Fibroblast of lung (primary cell): ENCODE data around the gene EEIG1. TPM values are rescaled to one million over a fixed set of nuclear protein-coding genes. Genes with fewer than 3 reads are reported as not detected.

Experiments
- DNase-seq, 2 donors: peaks; one replicate each; pipeline versions ENCODE4 v3.0.0 to v3.0.0-alpha.2; 2010; ENCODE audit warnings: low read depth in 2 of 2
- H2AFZ ChIP-seq: 2 replicates; pipeline ENCODE4 v1.5.1; 2012; ENCODE audit warnings: low read length, control low read depth, inconsistent platforms
- H3K27ac ChIP-seq: 2 replicates; pipeline ENCODE4 v1.5.1; 2011; ENCODE audit warnings: low read length, control low read depth; ENCODE audit not compliant: insufficient read depth
- H3K27me3 ChIP-seq: 2 replicates; pipeline ENCODE4 v1.5.1; 2011; ENCODE audit warnings: mild to moderate bottlenecking, low read length; ENCODE audit not compliant: control insufficient read depth, insufficient read depth
- H3K36me3 ChIP-seq: 2 replicates; pipeline ENCODE4 v1.5.1; 2011; ENCODE audit warnings: low read length; ENCODE audit not compliant: control insufficient read depth, insufficient read depth
- H3K4me1 ChIP-seq: 2 replicates; pipeline ENCODE4 v1.5.1; 2011; ENCODE audit warnings: low read length; ENCODE audit not compliant: control insufficient read depth, insufficient read depth; ENCODE audit errors: extremely low read depth
- H3K4me2 ChIP-seq: 2 replicates; pipeline ENCODE4 v1.5.1; 2011; ENCODE audit warnings: low read length, control low read depth; ENCODE audit not compliant: insufficient read depth; ENCODE audit errors: extremely low read depth
- H3K4me3 ChIP-seq, 4 experiments: fragments of 200-600 bp in 1 of 4; sonication (generic) in 1 of 4; replicated peaks in 1 of 4; 2 replicates each; pipeline ENCODE4 v1.5.1; 2011 to 2016; ENCODE audit warnings: low read length in 4 of 4, low read depth in 3 of 4, mild to moderate bottlenecking in 3 of 4, control low read depth in 2 of 4, inconsistent platforms in 1 of 4, mixed read lengths in 1 of 4; ENCODE audit not compliant: insufficient read depth in 1 of 4; ENCODE audit errors: control extremely low read depth in 1 of 4
- H3K79me2 ChIP-seq: 2 replicates; pipeline ENCODE4 v1.5.1; 2012; ENCODE audit warnings: mild to moderate bottlenecking, low read length, inconsistent platforms; ENCODE audit not compliant: control insufficient read depth, insufficient read depth
- H3K9ac ChIP-seq: 2 replicates; pipeline ENCODE4 v1.5.1; 2011; ENCODE audit warnings: mild to moderate bottlenecking, low read length, control low read depth; ENCODE audit not compliant: insufficient read depth
- H3K9me3 ChIP-seq: 2 replicates; pipeline ENCODE4 v1.5.1; 2012; ENCODE audit warnings: low read depth, low read length; ENCODE audit not compliant: control insufficient read depth, insufficient read depth
- H4K20me1 ChIP-seq: 2 replicates; pipeline ENCODE4 v1.5.1; 2011; ENCODE audit warnings: low read length; ENCODE audit not compliant: control insufficient read depth, insufficient read depth; ENCODE audit errors: extremely low read depth
- EZH2 ChIP-seq: IDR thresholded peaks from 2 replicates; pipeline ENCODE4 v1.5.1; 2012; ENCODE audit warnings: low read length, control low read depth, mild to moderate bottlenecking; ENCODE audit errors: missing control alignments
- polyA plus RNA-seq, 2 donors: library from polyadenylated mRNA; depleted of rRNA in 1 of 2; stranded (reverse) in 1 of 2; unstranded in 1 of 2; fragments of >200 nt; gene quantifications; 2 replicates each; pipeline ENCODE4 v1.2.1, GENCODE V29; 2011 to 2012; ENCODE audit warnings: missing spikeins in 1 of 2
- total RNA-seq: library from RNA; depleted of rRNA; stranded (reverse); fragments of >200 nt; gene quantifications from 2 replicates; pipeline ENCODE4 v1.2.1, GENCODE V29; 2014
- TF ChIP-seq, protein P1 (sequence below), 2 donors: IDR thresholded peaks in 1 of 2; conservative IDR thresholded peaks in 1 of 2; 1 replicate in 1 of 2; 2 replicates in 1 of 2; pipeline ENCODE4 v1.5.1; 2011 to 2012; ENCODE audit warnings: low read length in 2 of 2, control low read depth in 1 of 2, inconsistent platforms in 1 of 2, low read depth in 1 of 2, mild to moderate bottlenecking in 1 of 2

Gene EEIG1
- total and polyA plus RNA-seq, 2 donors (not counting 1 experiment from before 2014, with no cell fraction given): 12.8 to 13.2 TPM

DNA sequence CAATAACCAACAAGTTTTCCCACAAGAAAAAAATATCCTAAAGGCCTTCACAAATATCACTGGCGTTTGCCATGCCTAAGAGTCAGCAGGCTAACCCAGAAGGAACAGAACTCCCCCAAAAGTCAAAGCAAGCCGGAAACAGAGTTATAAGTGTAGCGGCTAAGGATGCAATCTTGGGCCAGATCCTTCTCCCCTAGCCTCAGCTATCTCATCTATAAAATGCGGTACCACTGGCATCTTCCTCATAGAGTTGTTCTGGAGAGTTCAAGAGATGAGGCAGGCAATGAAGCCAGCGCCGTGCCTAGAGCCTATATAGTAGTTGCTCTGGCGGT lies 43.8 kb downstream of the EEIG1 start:
- no peaks in the 10 kb centered on the region for H3K27me3 ChIP-seq
- H3K27ac ChIP-seq: peak overlapping the region; percentile 74
- H2AFZ ChIP-seq: peak overlapping the region; percentile 3
- peak overlapping the region; percentile 95 for H3K4me2 ChIP-seq
- H3K9ac ChIP-seq: peak overlapping the region; percentile 69
- no peak for DNase-seq
- peaks cover 30% of the 10 kb centered on the region for H3K79me2 ChIP-seq
- H3K36me3 ChIP-seq: peaks cover 5% of the 10 kb centered on the region
- no peaks in the 10 kb centered on the region for H4K20me1 ChIP-seq
- TF ChIP-seq, protein P1, sequence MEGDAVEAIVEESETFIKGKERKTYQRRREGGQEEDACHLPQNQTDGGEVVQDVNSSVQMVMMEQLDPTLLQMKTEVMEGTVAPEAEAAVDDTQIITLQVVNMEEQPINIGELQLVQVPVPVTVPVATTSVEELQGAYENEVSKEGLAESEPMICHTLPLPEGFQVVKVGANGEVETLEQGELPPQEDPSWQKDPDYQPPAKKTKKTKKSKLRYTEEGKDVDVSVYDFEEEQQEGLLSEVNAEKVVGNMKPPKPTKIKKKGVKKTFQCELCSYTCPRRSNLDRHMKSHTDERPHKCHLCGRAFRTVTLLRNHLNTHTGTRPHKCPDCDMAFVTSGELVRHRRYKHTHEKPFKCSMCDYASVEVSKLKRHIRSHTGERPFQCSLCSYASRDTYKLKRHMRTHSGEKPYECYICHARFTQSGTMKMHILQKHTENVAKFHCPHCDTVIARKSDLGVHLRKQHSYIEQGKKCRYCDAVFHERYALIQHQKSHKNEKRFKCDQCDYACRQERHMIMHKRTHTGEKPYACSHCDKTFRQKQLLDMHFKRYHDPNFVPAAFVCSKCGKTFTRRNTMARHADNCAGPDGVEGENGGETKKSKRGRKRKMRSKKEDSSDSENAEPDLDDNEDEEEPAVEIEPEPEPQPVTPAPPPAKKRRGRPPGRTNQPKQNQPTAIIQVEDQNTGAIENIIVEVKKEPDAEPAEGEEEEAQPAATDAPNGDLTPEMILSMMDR (conservative IDR thresholded peaks at IDR 0.05 in 1 of 2, IDR thresholded peaks at IDR 0.05 in 1 of 2; ENCODE audit: low read depth in 1 of 2, low read length in 2 of 2): no peak
- no peak for TF ChIP-seq EZH2
- H3K9me3 ChIP-seq: no peaks in the 10 kb centered on the region
- H3K4me1 ChIP-seq: peaks cover 15% of the 10 kb centered on the region
- H3K4me3 ChIP-seq: peak overlapping the region; percentile 68 to 93 (median 77)

DNA sequence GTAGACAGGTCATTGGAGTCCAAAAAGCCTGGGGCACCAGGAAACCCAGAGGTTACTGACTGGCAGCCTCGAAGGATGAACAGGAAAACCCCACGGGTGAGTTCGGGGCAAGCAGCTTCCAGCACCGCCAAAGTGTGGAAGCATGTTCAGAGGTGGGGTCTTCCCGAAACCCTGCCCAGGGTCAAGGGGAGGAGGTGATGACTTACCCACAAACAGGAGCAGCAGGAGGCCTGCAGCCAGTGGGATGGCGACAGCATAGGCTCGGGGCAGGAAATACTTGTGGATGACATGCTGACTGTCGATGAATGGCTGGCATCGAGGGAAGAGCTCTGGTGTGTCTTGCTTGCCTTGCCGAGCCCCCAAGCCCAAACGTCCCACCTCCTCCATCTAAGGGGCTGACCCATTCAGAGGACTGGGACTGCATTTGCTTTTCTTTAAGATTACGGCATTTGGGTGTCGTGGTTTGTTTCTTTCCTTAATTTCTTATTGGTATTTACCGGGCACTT lies 44.4 kb downstream of the EEIG1 start:
- Histone ChIP-seq H3K9me3 (no peaks in the 10 kb centered on the region), H3K9ac (no peak overlapping the region), H3K4me2 (peak overlapping the region; percentile 95), H4K20me1 (no peaks in the 10 kb centered on the region), H3K27me3 (no peaks in the 10 kb centered on the region), H3K79me2 (peaks cover 30% of the 10 kb centered on the region), H2AFZ (no peak overlapping the region), H3K27ac (peak overlapping the region; percentile 74), H3K4me3 (peak overlapping the region; percentile 68 to 93 (median 77)), H3K4me1 (peaks cover 20% of the 10 kb centered on the region), H3K36me3 (peaks cover 5% of the 10 kb centered on the region)
- TF ChIP-seq EZH2: no peak
- TF ChIP-seq, protein P1 (conservative IDR thresholded peaks at IDR 0.05 in 1 of 2, IDR thresholded peaks at IDR 0.05 in 1 of 2; ENCODE audit: low read depth in 1 of 2, low read length in 2 of 2): no peak
- no peak for DNase-seq

DNA sequence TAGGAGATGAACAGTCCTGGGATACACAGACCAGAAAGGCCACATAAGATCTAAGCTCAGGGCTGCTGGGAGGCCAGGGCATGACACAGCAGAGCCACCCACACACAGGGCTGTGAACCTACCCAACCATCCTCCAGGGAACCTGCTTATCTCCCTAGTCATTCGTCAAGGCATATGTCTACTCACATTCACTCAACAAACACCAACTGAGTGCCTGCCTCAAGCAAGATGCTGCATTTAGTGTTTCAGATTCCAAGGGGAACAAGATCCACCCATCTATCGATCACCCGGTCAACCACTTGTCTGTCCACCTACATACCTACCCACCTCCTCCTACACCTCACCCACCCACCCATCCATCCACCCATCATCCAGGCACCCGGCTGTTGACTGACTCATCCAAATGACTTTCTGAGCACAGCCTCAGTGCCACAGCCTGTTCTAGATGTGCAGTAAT lies 45.0 kb downstream of the EEIG1 start:
- no peaks in the 10 kb centered on the region for H3K27me3 ChIP-seq
- TF ChIP-seq, protein P1 (conservative IDR thresholded peaks at IDR 0.05 in 1 of 2, IDR thresholded peaks at IDR 0.05 in 1 of 2; ENCODE audit: low read depth in 1 of 2, low read length in 2 of 2): no peak
- TF ChIP-seq EZH2: no peak
- peak overlapping the region; percentile 95 for H3K4me2 ChIP-seq
- peak in 1 of 2 donors; percentile 40 for DNase-seq
- peaks cover 25% of the 10 kb centered on the region for H3K4me1 ChIP-seq
- H3K4me3 ChIP-seq: peak overlapping the region in 3 of 4 experiments; percentile 68 to 78 (median 76)
- no peak overlapping the region for H3K9ac ChIP-seq
- H3K9me3 ChIP-seq: no peaks in the 10 kb centered on the region
- no peak overlapping the region for H3K27ac ChIP-seq
- no peaks in the 10 kb centered on the region for H4K20me1 ChIP-seq
- no peak overlapping the region for H2AFZ ChIP-seq
- H3K79me2 ChIP-seq: peaks cover 30% of the 10 kb centered on the region
- peaks cover 5% of the 10 kb centered on the region for H3K36me3 ChIP-seq
